ENCODE data around the gene PCNP.
"Not testable (repeated sequence)": the region's sequence is repeated elsewhere in the genome, so short reads cannot be mapped to it uniquely, and the experiment has no call there.

PCNP gene

DNA sequence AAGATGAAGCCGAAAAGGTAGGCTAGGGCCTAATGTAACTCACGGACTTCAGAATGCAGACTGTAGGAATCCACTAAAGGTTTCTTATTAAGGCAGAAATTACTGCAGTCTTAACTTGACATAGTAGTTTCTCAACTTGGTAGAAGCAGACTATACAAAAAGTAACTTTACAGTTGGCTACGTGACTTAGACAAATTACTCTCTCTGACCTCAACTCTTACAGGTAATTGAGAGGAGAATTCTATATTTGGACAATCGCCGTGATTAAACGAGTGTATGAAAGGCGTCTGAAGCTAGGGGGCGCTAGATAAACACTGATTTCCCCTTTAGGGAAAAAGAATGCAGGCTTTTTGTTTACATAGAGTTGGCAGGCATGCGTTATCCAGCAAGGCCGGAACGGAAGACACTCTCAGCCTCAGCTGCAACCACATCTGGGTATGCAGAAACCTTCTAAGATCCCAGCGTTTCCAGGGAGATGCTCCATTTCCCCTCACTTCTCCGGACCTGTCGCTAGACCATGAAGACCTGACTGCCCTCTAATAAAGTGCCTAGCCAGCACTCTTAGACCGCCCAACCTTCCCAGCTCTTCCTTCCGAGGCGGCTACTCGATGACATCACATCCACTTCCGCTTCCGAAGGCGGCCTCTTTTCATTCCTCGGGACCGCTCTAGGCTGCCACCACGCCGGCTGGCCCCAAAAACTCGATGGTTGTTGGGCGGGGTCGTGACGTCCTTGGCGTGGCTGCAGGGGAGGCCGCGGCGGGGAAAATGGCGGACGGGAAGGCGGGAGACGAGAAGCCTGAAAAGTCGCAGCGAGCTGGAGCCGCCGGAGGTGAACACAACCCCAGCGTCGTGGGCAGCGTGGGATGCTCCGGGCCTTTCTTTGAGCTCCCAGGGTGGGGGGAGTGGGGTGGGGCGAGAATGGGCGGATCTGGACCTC lies at the start of gene PCNP:
PCNP (plus strand) TSS at position 732 of the 939 bp plus-strand sequence; CDS start at position 768, 36 bp downstream.
- DNase-seq, result peak; percentile 98

DNA sequence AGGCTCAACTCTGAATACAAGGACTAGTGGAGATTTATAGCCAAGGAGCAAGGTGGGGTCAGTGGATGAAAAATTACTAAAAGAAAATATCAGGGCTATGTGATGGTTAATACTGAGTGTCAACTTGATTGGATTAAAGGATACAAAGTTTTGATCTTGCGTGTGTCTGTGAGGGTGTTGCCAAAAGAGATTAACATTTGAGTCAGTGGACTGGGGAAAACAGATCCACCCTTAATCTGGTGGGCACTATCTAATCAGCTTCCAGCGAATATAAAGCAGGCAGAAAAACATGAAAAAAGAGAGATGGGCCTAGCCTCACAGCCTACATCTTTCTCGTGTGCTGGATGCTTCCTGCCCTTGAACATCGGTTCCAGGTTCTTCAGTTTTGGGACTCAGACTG lies 46.5 kb upstream of the PCNP start:
- no peak for DNase-seq

DNA sequence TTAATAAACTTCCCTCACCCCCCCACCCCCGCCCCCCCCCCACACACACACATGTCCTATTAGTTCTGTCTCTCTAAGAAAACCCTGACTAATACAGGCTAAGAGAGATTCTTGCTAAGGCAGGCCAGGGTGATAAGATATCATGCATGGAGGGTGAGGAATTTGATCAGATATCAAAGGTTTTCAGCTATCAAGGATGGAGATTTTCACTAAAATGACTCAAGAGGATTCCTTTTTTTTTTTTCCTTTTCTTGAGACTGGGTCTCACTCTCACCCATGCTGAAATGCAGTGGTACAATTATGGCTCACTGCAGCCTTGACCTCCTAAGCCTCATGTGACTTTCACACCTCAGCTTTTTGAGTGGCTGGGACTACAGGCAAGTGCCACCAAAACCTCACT lies 46.1 kb upstream of the PCNP start:
- DNase-seq, result no peak

GRCh38 chr3:101529816-101530685 lies 43.9 kb upstream of the PCNP start:
- no peak for DNase-seq

GRCh38 chr3:101530686-101531047 lies 43.3 kb upstream of the PCNP start:
- no peak for DNase-seq

GRCh38 chr3:101531473-101532086 lies 42.4 kb upstream of the PCNP start:
- DNase-seq, result no peak

DNA sequence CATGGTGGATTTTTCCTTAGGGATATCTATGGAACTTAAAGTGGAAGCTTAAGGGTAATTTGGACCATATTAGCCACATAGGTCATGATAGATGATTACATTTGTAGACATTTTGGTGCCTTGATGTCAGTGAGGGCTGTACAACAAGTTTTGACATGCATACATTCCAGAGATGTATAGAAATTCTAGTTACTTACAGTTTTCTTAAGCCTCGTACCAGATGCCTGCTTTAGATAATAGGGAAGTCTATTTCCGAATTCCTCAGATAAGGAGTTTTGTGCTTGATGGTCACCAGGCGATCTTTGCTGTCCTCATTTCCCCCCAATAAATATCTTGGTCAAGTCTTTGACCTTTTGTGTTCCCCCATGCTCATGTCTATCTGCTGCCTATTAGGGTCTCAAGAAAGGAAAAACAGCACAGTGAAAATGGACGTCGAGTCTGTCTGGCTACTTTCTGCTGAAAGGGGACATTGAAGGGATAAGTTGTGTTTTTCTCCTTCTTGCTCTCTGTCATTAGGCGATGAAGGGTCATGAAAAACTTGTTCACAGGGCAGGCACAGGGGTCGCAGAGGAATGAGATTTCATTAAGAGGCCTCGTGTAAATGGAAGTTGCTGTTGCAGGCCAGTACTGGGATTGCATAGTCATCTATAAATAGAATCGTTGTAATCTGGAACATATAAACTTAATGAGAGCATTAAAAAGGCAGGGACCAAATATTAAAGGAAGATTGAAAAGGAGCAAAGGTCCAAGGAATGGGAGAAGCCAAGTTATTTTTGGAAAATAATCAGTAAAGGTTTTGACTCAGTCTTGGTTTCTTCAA lies 41.0 kb upstream of the PCNP start:
- DNase-seq, result no peak

DNA sequence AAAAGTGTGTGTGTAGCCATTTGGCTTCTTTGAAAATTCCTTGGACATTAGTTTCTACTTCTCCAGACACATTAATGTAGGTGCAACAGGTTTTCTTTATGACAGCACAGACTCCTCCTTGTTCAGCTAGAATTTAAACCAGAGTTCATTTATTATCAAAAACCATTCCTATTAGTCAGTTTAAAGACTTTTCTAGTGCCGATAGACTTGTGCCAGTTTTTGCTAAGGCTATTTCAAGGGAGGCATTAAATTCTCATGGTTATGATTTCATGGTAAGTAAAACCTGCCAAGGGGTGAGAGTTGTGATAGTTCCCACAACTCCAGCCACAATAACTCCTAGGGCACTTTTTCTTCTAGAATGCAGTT lies 40.4 kb upstream of the PCNP start:
- no peak for DNase-seq

DNA sequence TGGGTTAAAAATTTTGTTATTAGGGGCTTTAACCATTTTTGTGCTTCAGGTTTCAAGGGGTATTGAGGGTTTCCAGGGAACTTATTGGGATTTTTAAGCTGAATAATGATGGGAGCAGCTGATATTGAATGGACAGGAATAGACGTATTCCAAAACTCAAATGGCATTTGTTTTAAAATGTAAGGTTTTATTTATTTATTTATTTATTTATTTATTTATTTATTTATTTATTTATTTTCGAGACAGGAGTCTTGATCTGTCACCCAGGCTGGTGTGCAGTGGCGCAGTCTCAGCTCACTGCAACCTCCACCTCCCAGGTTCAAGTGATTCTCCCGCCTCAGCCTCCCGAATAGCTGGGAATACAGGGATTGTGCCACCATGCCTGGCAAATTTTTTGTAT lies 38.8 kb upstream of the PCNP start:
- no peak for DNase-seq

DNA sequence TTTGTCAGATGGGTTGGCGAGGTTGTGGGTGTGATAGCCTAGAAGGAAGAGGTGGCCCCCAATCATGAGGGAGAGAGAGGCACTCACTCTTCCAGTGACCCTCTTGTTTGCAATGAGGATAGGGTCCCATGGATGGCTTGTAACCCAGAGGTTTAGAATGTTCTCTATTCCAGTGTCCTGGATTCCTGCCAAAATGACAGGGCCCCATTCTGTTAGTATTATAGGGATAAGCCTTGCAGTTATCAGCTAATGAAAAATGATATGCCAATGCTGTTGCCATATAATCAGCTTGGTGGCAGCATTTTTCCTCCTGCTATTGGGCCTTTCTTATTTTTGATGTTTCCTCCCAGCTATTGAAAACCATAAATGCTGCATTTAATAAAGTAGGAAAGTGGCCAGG lies 37.7 kb upstream of the PCNP start:
- no peak for DNase-seq

DNA sequence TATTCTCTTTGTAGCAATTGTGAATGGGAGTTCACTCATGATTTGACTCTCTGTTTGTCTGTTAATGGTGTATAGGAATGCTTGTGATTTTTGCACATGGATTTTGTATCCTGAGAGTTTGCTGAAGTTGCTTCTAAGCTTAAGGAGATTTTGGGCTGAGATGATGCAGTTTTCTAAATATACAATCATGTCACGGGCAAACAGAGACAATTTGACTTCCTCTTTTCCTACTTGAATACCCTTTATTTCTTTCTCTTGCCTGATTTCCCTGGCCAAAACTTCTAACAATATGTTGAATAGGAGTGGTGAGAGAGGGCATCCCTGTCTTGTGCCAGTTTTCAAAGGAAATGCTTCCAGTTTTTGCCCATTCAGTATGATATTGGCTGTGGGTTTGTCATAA lies 37.0 kb upstream of the PCNP start:
- not testable (repeated sequence) for DNase-seq

GRCh38 chr3:101542957-101543356 lies 31.0 kb upstream of the PCNP start:
- no peak for DNase-seq

- DNase-seq, result no peak
These were observed 29.7 kb upstream of the PCNP start for GRCh38 chr3:101544161-101544850.

GRCh38 chr3:101548527-101549105 lies 25.4 kb upstream of the PCNP start:
- DNase-seq, result no peak

DNA sequence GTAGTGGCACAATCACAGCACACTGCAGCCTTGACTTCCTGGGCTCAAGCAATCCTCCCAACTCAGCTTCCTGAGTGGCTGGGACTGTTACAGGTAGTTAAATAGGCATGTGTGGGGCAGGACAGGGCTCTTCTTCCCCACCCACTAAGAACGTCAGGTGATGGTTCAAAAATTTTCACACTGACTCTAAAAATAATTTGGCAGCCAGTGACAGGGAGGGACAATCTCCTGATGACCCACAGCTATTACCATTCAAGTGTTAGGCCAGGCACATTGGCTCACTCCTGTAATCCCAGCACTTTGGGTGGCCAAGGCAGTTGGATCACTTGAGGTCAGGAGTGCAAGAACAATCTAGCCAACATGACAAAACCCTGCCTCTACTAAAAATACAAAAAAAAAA lies 24.5 kb upstream of the PCNP start:
- no peak for DNase-seq

- DNase-seq, result not testable (repeated sequence)
These were observed 22.5 kb upstream of the PCNP start for GRCh38 chr3:101551359-101552081.

- not testable (repeated sequence) for DNase-seq
These were observed 20.6 kb upstream of the PCNP start for GRCh38 chr3:101553381-101553780.

DNA sequence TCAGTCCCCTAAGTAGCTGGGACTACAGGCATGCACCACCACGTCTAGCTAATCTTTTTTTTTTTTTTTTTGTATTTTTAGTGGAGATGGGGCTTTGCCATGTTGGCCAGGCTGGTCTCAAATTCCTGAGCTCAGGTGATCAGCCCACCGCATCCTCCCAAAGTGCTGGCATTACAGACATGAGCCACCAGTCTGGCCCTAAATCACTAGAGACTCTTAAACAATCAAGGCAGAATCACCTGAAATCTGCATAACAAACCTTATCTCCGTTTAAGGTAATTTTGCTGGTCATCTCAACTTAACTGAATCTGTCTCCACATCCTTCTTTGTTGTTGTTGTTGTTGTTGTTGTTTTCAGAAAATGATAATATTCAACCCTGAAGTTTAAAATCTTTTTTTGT lies 17.9 kb upstream of the PCNP start:
- no peak for DNase-seq

DNA sequence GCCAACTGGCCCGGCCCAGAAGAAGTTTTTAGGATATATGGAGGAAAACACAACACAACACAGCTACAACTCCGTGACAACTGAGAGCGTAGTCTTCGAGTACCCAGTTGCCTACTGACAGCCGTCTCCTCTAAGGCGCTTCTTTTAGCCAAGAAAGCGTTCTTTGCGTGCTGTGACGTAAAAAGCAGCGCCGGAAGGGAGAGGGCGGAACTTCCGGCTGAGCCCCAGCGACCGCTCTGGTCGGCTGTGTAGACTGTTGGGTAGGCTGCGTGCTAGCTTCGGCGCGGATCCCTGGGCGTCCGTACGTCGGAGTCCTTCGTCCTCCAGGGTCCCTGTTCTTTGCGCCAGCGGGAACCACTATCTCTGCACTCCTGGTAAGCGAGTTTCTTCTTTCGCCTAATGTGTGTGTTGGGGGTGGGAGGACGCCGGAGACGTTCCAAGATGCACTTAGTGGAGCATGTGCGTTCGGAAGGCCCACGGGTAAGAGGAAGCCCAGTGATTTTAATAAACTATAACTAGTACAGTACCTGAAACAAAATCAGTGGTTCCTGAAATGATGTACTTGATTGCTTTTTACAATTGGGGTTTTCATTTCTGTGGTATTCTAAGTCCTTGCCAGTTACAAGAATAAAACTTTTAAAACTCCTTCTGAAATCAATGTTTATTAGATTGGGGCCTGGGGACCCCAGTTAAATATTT lies 12.2 kb upstream of the PCNP start, which contains the start of gene TRMT10C:
TRMT10C (plus strand) TSS at position 239 of the 699 bp plus-strand sequence. CDS start 2,914 bp downstream, outside the sequence.
- peak; percentile 86 for DNase-seq
